Cardiac muscle cell (in vitro differentiated cells and primary cell): ENCODE results near the gene GCH1. TPM values are rescaled to one million over a fixed set of nuclear protein-coding genes. Genes with fewer than 3 reads are reported as not detected.

Experiments used
- DNase-seq, 2 donors: peaks; one replicate each; pipeline versions ENCODE4 v3.0.0 to v3.0.0-alpha.2; 2010 to 2017; ENCODE audit warnings: low read depth in 1 of 2, low spot score in 1 of 2
- H3K27ac ChIP-seq: fragments of 200-600 bp; sonication (generic); 2 replicates; pipeline ENCODE4 v1.5.1; 2016
- H3K27me3 ChIP-seq: fragments of 200-600 bp; sonication (generic); 2 replicates; pipeline ENCODE4 v1.6.0; 2016; ENCODE audit warnings: control low read depth
- H3K36me3 ChIP-seq: fragments of 200-600 bp; sonication (generic); 2 replicates; pipeline ENCODE4 v1.5.1; 2016; ENCODE audit warnings: control low read depth
- H3K4me1 ChIP-seq: fragments of 200-600 bp; sonication (generic); 2 replicates; pipeline ENCODE4 v1.8.1; 2017; ENCODE audit warnings: low read depth, mild to moderate bottlenecking, mixed run types
- H3K4me3 ChIP-seq: fragments of 200-600 bp; sonication (generic); 2 replicates; pipeline ENCODE4 v1.5.1; 2016; ENCODE audit warnings: mild to moderate bottlenecking
- H3K9me3 ChIP-seq: fragments of 200-600 bp; sonication (generic); 2 replicates; pipeline ENCODE4 v1.5.1; 2017; ENCODE audit warnings: low read depth, mild to moderate bottlenecking, control low read depth
- polyA plus RNA-seq: library from polyadenylated mRNA; unstranded; fragments of >200 nt; fragmentation: Nextera tagmentation; extraction: Ambion mirVana; gene quantifications from 2 replicates; pipeline ENCODE4 v1.2.1, GENCODE V29; 2016
- total RNA-seq: library from RNA; depleted of rRNA; stranded (reverse); fragments of >200 nt; gene quantifications from 2 replicates; pipeline ENCODE4 v1.2.3, GENCODE V29; 2016
- TF ChIP-seq, protein P1 (sequence below): IDR thresholded peaks from 2 replicates; pipeline ENCODE4 v1.5.1; 2012; ENCODE audit warnings: low read depth, mild to moderate bottlenecking, low read length

The GCH1 gene
- total and polyA plus RNA-seq, 2 experiments from 2014 or later: 3.0 to 3.5 TPM

DNA sequence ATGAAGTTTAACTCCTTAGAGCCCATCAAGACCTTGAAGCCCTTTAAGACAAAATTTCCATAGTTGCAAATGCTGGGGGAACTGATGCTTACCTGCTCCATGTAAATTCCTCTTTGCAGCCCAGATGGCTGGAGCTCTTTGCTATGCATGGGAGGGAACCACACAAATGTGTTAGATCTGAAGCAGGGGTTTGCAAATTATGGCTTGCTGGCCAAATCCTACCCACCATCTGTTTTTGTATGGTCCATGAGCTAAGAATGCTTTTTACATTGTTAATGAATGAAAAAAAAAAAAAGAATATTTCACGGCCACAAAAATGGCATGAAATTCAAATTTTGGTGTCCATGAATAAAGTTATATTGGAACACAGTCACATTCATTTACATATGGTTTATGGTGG lies 74.6 kb downstream of the GCH1 start:
- TF ChIP-seq, protein P1, sequence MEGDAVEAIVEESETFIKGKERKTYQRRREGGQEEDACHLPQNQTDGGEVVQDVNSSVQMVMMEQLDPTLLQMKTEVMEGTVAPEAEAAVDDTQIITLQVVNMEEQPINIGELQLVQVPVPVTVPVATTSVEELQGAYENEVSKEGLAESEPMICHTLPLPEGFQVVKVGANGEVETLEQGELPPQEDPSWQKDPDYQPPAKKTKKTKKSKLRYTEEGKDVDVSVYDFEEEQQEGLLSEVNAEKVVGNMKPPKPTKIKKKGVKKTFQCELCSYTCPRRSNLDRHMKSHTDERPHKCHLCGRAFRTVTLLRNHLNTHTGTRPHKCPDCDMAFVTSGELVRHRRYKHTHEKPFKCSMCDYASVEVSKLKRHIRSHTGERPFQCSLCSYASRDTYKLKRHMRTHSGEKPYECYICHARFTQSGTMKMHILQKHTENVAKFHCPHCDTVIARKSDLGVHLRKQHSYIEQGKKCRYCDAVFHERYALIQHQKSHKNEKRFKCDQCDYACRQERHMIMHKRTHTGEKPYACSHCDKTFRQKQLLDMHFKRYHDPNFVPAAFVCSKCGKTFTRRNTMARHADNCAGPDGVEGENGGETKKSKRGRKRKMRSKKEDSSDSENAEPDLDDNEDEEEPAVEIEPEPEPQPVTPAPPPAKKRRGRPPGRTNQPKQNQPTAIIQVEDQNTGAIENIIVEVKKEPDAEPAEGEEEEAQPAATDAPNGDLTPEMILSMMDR: no peak
- Histone ChIP-seq H3K27me3 (no peaks in the 10 kb centered on the region), H3K4me1 (no peaks in the 10 kb centered on the region)

DNA sequence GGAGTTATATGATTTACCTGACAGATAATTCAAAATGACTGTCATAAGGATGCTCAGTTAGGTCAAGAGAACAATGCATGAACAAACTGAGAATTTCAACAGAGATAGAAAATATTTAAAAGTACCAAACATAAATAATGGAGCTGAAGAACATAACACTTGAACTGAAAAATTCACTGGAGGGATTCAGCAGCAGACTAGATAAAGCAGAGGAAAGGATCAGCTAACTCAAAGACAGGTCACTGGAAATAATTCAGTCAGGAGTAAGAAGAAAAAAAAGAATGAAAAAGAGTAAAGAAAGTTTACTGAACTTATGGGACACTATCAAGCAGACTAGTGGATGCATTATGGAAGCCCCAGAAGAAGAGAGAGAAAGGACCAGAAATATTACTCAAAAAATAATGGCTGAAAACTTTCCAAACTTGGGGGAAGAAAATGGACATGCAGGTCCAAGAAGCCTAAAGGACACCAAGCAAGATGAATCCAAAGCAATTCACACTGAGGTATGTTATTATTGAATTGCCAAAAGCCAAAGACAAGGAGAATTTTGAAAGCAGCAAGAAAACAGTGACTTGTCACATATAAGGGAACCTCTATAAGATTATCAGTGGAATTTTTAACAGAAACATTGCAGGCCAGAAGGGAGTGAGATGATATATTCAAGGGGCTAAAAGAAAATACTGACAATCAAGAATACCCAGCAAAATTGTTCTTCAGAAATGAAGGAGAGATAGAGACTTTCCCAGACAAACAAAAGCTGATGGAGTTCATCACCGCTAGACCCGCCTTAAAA lies 78.7 kb downstream of the GCH1 start:
- Histone ChIP-seq H3K36me3 (no peaks in the 10 kb centered on the region), H3K27ac (no peak overlapping the region), H3K4me3 (no peak overlapping the region), H3K9me3 (no peaks in the 10 kb centered on the region), H3K27me3 (no peaks in the 10 kb centered on the region), H3K4me1 (no peaks in the 10 kb centered on the region)
- no peak for DNase-seq
- TF ChIP-seq, protein P1: no peak

More for the DNA sequence above, 74.6 kb downstream of the GCH1 start:
- Histone ChIP-seq H3K27ac (no peak overlapping the region), H3K4me3 (no peak overlapping the region), H3K9me3 (no peaks in the 10 kb centered on the region), H3K36me3 (no peaks in the 10 kb centered on the region)
- DNase-seq: no peak

DNA sequence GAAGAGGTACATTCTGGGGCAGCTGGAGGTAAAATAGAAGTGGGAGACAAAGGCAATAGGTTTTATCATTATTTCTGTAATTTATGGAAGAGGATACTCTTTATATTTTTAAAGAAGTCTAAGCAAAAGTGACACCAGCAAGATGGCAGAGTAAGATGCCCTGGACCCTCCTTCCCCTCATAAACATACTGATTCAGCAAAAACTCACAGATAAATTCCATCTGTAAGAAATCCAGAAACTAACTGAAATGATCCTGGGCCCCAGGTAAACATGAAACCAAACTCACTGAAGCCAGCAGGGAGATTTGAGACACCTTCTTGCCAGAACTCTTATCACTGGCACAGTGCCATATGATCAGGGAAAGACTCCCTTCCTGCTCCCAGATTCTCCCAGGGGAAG lies 79.9 kb downstream of the GCH1 start:
- no peaks in the 10 kb centered on the region for H3K27me3 ChIP-seq
- TF ChIP-seq, protein P1: no peak

DNA sequence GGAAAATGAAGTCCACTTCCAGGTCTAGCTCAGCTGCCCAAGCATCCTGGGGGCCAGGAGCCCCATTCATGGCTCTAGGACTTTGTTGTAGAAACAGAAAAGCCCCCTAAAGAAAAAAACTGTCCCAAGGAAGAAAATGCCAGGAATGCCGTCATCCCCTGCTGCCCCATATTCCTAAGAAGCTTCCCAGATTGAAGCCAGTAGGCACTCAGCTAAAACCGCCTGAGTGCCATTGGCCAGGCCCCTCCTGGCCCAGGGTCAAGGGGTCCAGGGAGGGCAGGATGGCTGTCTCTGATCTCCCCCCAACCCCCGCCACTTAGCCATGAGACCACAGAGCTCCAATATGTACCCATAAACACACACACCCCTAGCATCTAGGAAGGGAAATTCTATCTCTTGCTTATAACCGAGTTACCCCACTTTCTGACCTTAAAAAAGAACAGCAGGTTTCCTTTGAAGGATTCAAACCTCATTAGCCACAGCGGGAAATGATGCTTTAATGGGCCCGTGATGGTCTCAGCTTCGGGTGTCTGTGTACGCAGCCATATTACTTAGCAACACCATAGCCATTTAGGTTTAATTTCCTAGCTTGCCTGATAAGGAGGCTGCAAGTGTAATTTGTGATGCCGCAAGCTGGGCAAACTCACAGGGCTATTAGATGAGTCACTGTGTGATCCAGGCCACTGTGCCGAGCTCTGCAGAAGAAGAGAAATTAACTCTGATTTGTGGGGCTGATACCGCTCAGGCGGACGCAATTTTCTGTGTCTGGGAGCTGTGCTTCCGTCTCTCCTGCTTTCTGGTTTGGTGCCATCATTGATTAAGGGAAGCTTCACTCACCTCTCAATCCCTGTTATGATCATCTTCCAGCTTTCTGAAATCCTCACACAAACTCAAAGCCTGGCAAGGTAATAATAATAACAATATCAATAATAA lies 84.2 kb downstream of the GCH1 start:
- Histone ChIP-seq H3K27me3 (no peaks in the 10 kb centered on the region), H3K27ac (no peak overlapping the region), H3K4me1 (no peaks in the 10 kb centered on the region), H3K9me3 (no peaks in the 10 kb centered on the region), H3K36me3 (no peaks in the 10 kb centered on the region), H3K4me3 (no peak overlapping the region)
- TF ChIP-seq, protein P1: no peak
- DNase-seq: peak in 1 of 2 donors; percentile 88

More for the DNA sequence above, 79.9 kb downstream of the GCH1 start:
- Histone ChIP-seq H3K9me3 (no peaks in the 10 kb centered on the region), H3K27ac (no peak overlapping the region), H3K4me1 (no peaks in the 10 kb centered on the region), H3K4me3 (no peak overlapping the region), H3K36me3 (no peaks in the 10 kb centered on the region)
- DNase-seq: no peak

DNA sequence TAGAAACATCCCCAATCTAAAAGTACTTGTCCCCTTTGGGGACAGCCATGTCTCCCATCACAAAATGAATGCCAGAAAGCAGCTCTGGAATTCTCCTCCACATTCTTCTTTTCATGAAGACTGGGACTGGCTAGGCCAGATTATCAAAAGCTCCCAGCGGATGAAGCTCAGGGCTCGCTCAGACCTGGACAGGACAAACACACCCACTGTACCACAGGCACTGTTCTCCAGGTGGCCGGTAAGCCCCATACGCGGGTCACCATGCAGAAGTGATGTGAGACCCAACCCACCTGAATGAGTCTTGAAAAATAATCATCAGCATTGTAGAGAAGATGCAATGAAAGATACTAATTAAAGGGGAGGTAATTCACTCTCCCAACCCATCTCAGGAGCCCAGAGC lies 85.1 kb downstream of the GCH1 start:
- Histone ChIP-seq H3K4me1 (no peaks in the 10 kb centered on the region), H3K27me3 (no peaks in the 10 kb centered on the region), H3K36me3 (no peaks in the 10 kb centered on the region), H3K27ac (no peak overlapping the region), H3K4me3 (no peak overlapping the region), H3K9me3 (no peaks in the 10 kb centered on the region)
- TF ChIP-seq, protein P1: no peak
- DNase-seq: no peak
